GM19035 (cell line): ENCODE results near the gene EVA1C.
"Not testable (repeated sequence)": the region's sequence is repeated elsewhere in the genome, so short reads cannot be mapped to it uniquely, and the experiment has no call there.

ENCODE experiments used
- ATAC-seq: cut with Tn5 transposase; IDR thresholded peaks from one replicate; pipeline ENCODE4 v1.9.1; 2021; ENCODE audit not compliant: unreplicated experiment

The EVA1C gene

GRCh38 chr21:32554832-32555638 is 142.5 kb downstream of the EVA1C start:
- ATAC-seq, result no peak

- ATAC-seq, result no peak
Observed at GRCh38 chr21:32558106-32558505, 145.6 kb downstream of the EVA1C start.

- ATAC-seq, result no peak
Observed at GRCh38 chr21:32559006-32559610, 146.6 kb downstream of the EVA1C start.

DNA sequence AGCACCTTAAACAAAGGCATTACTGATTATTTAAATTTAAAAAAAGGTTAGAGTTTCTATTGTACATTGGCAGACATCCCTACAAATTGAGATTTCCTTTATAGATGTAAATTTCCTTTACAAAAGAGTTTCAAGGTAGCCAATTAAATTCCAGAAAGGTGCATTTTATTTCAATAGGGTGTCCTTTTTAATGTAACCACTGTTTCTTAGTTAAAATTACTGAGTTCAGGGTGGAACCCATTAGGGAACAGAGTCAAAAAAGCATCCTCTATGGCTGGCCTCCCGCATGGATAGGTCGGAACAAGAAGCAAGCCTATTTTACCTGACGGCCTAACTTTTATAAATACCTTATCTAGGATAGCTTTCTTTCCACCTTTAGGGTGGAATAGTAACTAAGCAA is 148.4 kb downstream of the EVA1C start:
- ATAC-seq, result no peak

DNA sequence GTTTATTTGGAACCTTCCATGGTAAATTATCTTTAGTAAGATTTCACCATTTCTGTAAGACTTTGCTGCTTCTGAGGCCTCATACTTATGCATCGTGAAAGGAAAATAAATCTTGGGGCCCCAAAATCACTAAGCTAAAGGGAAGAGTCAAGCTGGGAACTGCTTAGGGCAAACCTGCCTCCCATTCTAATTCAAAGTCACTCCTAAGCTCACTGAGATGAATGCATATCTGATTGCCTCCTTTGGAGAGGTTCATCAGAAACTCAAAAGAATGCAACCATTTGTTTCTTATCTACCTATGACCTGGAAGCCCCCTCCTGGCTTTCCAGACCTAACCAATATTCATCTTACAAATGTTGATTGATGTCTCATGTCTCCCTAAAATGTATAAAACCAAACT is 149.0 kb downstream of the EVA1C start:
- ATAC-seq, result not testable (repeated sequence)

DNA sequence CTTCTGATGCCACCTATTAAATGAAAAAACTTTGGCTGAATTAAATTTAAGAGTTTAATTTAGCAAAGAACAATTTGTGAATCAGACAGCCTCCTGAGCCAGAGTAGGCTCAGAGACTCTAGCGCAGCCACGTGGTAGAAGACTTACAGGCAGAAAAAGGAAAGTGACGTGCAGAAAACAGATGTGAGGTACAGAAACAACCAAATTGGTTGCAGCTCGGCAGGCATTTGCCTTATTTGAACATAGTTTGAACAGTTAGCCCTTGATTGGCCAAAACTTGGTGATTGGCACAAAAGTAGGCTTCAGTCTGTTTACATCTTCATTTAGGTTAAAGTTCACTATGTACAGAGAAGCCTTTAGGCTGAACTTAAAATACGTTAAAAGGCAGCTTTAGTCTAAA is 149.9 kb downstream of the EVA1C start:
- no peak for ATAC-seq

DNA sequence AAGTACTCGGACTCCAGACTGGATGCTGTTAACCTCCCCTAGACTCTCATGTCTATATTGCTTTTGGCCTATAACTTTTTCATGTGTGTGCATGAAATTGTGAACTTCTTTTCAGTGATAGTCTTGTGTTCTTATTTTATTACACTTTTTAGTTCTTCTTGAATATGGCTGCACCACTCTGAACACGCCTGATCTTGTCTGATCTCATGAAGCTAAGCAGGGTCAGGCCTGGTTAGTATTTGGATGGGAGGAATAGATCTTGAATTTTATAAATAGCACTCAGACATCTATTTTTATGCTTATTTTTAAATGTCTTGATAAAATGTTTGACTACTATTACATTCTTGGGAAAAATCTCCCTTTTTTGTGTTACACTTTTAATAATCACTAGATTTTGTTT is 150.4 kb downstream of the EVA1C start:
- no peak for ATAC-seq
